Erythroblast (primary cell): ENCODE results near the gene TLE2.

Source experiments
- GATA1 ChIP-seq: IDR thresholded peaks from 2 replicates; pipeline ENCODE4 v1.6.1; 2011; ENCODE audit warnings: low read depth, mild to moderate bottlenecking, control low read depth, low read length, moderate library complexity
- POLR2A ChIP-seq: IDR thresholded peaks from 2 replicates; pipeline ENCODE4 v1.6.1; 2011; ENCODE audit warnings: mild to moderate bottlenecking, low read length

DNA sequence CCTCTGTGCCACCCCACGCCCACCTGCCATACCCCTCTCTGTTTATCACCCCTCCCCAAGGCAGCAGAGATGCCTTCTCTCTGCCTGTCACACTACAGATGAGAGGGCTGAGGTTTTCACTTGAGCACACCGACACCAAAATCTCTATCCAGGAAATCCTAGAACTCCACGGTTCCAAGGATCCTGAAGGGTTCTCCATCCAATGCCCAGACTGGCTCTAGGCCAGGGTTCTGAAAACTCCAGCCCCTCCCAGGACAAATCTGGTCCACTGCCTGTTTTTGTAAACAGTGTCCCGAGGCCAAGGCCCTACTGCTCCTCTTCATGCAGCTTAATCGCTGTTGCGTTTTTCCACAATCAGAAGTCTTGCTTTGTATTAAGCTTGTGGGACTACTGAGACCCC, 20.1 kb downstream of the TLE2 start:
- TF ChIP-seq POLR2A (no peak), GATA1 (no peak)
